Measurements from ENCODE around the gene SNCB.

SNCB gene

GRCh38 chr5:176677209-176677939 is 47.0 kb upstream of the SNCB start:
- H3K4me3 ChIP-seq (ENCODE audit: low read length, poor library complexity, severe bottlenecking), result no peak overlapping the region
- no peaks in the 10 kb centered on the region for H3F3A ChIP-seq (ENCODE audit: low read depth)
- no peaks in the 10 kb centered on the region for H3K36me3 ChIP-seq (ENCODE audit: insufficient read depth, low read length)
- no peaks in the 10 kb centered on the region for H3K9me2 ChIP-seq (replicated peaks; ENCODE audit: low read depth, low read length)
- H3K4me1 ChIP-seq (ENCODE audit: insufficient read depth, low read length, poor library complexity, severe bottlenecking), result peaks cover 12% of the 10 kb centered on the region
- no peaks in the 10 kb centered on the region for H3K9me3 ChIP-seq (ENCODE audit: insufficient read depth, low read depth, low read length)
- peak overlapping the region; percentile 64 for H3K4me2 ChIP-seq (ENCODE audit: low read depth, low read length, poor library complexity, severe bottlenecking)
- H2AFZ ChIP-seq (ENCODE audit: low read length), result no peak overlapping the region
- peak overlapping the region; percentile 43 for H3K9ac ChIP-seq (ENCODE audit: low read depth, low read length, poor library complexity, severe bottlenecking)
- no peaks in the 10 kb centered on the region for H4K20me1 ChIP-seq (ENCODE audit: insufficient read depth, low read length, poor library complexity, severe bottlenecking)
- no peaks in the 10 kb centered on the region for H3K27me3 ChIP-seq (ENCODE audit: insufficient read depth, low read length, poor library complexity, severe bottlenecking)
- TF ChIP-seq EZH2phosphoT487 (IDR thresholded peaks at IDR 0.05; ENCODE audit: borderline replicate concordance), result no peak
- TF ChIP-seq CTCF (conservative IDR thresholded peaks at IDR 0.05; ENCODE audit: low read length), result no peak
- no peaks in the 10 kb centered on the region for H3K79me2 ChIP-seq (ENCODE audit: insufficient read depth, low read length)

GRCh38 chr5:176676361-176676824 is 46.1 kb upstream of the SNCB start:
- Histone ChIP-seq H3K4me2 (ENCODE audit: low read depth, low read length, poor library complexity, severe bottlenecking) (peak overlapping the region; percentile 64), H3K36me3 (ENCODE audit: insufficient read depth, low read length) (no peaks in the 10 kb centered on the region), H3K27me3 (ENCODE audit: insufficient read depth, low read length, poor library complexity, severe bottlenecking) (no peaks in the 10 kb centered on the region), H3K79me2 (ENCODE audit: insufficient read depth, low read length) (no peaks in the 10 kb centered on the region), H3K9ac (ENCODE audit: low read depth, low read length, poor library complexity, severe bottlenecking) (peak overlapping the region; percentile 43), H3K9me2 (replicated peaks; ENCODE audit: low read depth, low read length) (no peaks in the 10 kb centered on the region), H4K20me1 (ENCODE audit: insufficient read depth, low read length, poor library complexity, severe bottlenecking) (no peaks in the 10 kb centered on the region), H2AFZ (ENCODE audit: low read length) (no peak overlapping the region), H3K4me3 (ENCODE audit: low read length, poor library complexity, severe bottlenecking) (peak overlapping the region; percentile 3), H3K4me1 (ENCODE audit: insufficient read depth, low read length, poor library complexity, severe bottlenecking) (peaks cover 12% of the 10 kb centered on the region), H3K9me3 (ENCODE audit: insufficient read depth, low read depth, low read length) (no peaks in the 10 kb centered on the region), H3F3A (ENCODE audit: low read depth) (no peaks in the 10 kb centered on the region)
- no peak for TF ChIP-seq CTCF (conservative IDR thresholded peaks at IDR 0.05; ENCODE audit: low read length)
- no peak for TF ChIP-seq EZH2phosphoT487 (IDR thresholded peaks at IDR 0.05; ENCODE audit: borderline replicate concordance)

GRCh38 chr5:176675676-176676360 is 45.5 kb upstream of the SNCB start:
- no peak overlapping the region for H3K4me3 ChIP-seq (ENCODE audit: low read length, poor library complexity, severe bottlenecking)
- H2AFZ ChIP-seq (ENCODE audit: low read length), result no peak overlapping the region
- peak; percentile 38 for TF ChIP-seq CTCF (conservative IDR thresholded peaks at IDR 0.05; ENCODE audit: low read length)
- TF ChIP-seq EZH2phosphoT487 (IDR thresholded peaks at IDR 0.05; ENCODE audit: borderline replicate concordance), result no peak
- peaks cover 12% of the 10 kb centered on the region for H3K4me1 ChIP-seq (ENCODE audit: insufficient read depth, low read length, poor library complexity, severe bottlenecking)
- H3K36me3 ChIP-seq (ENCODE audit: insufficient read depth, low read length), result no peaks in the 10 kb centered on the region
- no peaks in the 10 kb centered on the region for H3K27me3 ChIP-seq (ENCODE audit: insufficient read depth, low read length, poor library complexity, severe bottlenecking)
- no peaks in the 10 kb centered on the region for H3F3A ChIP-seq (ENCODE audit: low read depth)
- H3K9me3 ChIP-seq (ENCODE audit: insufficient read depth, low read depth, low read length), result no peaks in the 10 kb centered on the region
- no peak overlapping the region for H3K9ac ChIP-seq (ENCODE audit: low read depth, low read length, poor library complexity, severe bottlenecking)
- H3K4me2 ChIP-seq (ENCODE audit: low read depth, low read length, poor library complexity, severe bottlenecking), result peak overlapping the region; percentile 64
- no peaks in the 10 kb centered on the region for H3K9me2 ChIP-seq (replicated peaks; ENCODE audit: low read depth, low read length)
- H4K20me1 ChIP-seq (ENCODE audit: insufficient read depth, low read length, poor library complexity, severe bottlenecking), result no peaks in the 10 kb centered on the region
- no peaks in the 10 kb centered on the region for H3K79me2 ChIP-seq (ENCODE audit: insufficient read depth, low read length)

Measured in Loucy (cell line).